NCI-H1092 (cell line): ENCODE measurements around the gene GMPS.
"Not testable (repeated sequence)": the region's sequence is repeated elsewhere in the genome, so short reads cannot be mapped to it uniquely, and the experiment has no call there.

Source experiments
- DNase-seq: peaks from one replicate; lab custom pipeline; 2025; lab: John Stamatoyannopoulos, UW

GMPS gene

GRCh38 chr3:155870133-155870944, at the start of gene GMPS:
Gene GMPS, plus strand, starts transcription at chr3:155870650. Its CDS starts 221 bp downstream, at chr3:155870871.
- peak; percentile 91 for DNase-seq

- DNase-seq = not testable (repeated sequence)
Measured at GRCh38 chr3:155828490-155829098, 41.9 kb upstream of the GMPS start.

GRCh38 chr3:155835341-155836071, 34.9 kb upstream of the GMPS start:
- DNase-seq = no peak

- no peak for DNase-seq
Measured at GRCh38 chr3:155843569-155843968, 26.9 kb upstream of the GMPS start.

- DNase-seq = no peak
Measured at GRCh38 chr3:155846119-155846518, 24.3 kb upstream of the GMPS start.

- DNase-seq = no peak
Measured at GRCh38 chr3:155847993-155848392, 22.5 kb upstream of the GMPS start.

- DNase-seq = not testable (repeated sequence)
Measured at GRCh38 chr3:155849404-155849803, 21.0 kb upstream of the GMPS start.

GRCh38 chr3:155852341-155852740, 18.1 kb upstream of the GMPS start:
- no peak for DNase-seq

- no peak for DNase-seq
Measured at GRCh38 chr3:155853214-155854140, 17.0 kb upstream of the GMPS start.

GRCh38 chr3:155854141-155854940, 16.1 kb upstream of the GMPS start, which contains the start of gene SLC33A1:
Gene SLC33A1, minus strand, starts transcription at chr3:155854427. Its CDS starts 430 bp downstream, at chr3:155853997.
- peak; percentile 98 for DNase-seq

- DNase-seq = no peak
Measured at GRCh38 chr3:155859859-155860258, 10.6 kb upstream of the GMPS start.

- not testable (repeated sequence) for DNase-seq
Measured at GRCh38 chr3:155860424-155860823, 10.0 kb upstream of the GMPS start.

GRCh38 chr3:155861476-155862183, 8.8 kb upstream of the GMPS start:
- DNase-seq = no peak

GRCh38 chr3:155862290-155862982, 8.0 kb upstream of the GMPS start:
- DNase-seq = not testable (repeated sequence)

GRCh38 chr3:155863072-155863784, 7.2 kb upstream of the GMPS start:
- no peak for DNase-seq

GRCh38 chr3:155869691-155870090, 759 bp upstream of the GMPS start:
- no peak for DNase-seq

- no peak for DNase-seq
Measured at GRCh38 chr3:155870945-155871745, 695 bp downstream of the GMPS start.

- no peak for DNase-seq
Measured at GRCh38 chr3:155871746-155872158, 1.3 kb downstream of the GMPS start.
